GM12873 (cell line): Measurements from ENCODE around the gene CDH13.

ENCODE experiments used
- TF ChIP-seq, protein P1 (sequence below): IDR thresholded peaks from 2 replicates; pipeline ENCODE4 v1.5.1; 2012; ENCODE audit warnings: low read depth, mild to moderate bottlenecking, moderate library complexity, low read length, control low read depth; ENCODE audit not compliant: insufficient read depth; ENCODE audit errors: missing control alignments

The CDH13 gene

DNA sequence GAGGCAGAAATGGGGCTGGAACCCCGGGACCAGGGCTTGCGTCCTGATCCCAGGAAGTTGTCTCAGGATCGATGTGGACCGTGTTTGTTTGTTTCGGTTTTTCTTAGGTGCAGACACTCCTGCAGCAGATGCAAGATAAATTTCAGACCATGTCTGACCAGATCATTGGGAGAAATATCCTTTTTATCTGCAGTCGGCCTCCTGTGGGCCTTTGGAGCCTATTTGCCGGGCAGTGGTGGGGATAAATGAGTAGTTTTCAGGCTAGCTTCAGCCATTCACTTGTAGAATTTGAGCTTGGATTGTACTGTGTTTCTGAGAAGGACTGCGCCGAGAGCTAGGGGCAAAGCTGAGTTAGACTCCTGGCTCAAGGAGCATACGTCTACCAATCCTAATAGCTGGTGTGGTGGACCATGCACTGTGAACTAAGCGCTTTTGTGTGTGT lies 1181.8 kb downstream of the CDH13 start:
- TF ChIP-seq, protein P1, sequence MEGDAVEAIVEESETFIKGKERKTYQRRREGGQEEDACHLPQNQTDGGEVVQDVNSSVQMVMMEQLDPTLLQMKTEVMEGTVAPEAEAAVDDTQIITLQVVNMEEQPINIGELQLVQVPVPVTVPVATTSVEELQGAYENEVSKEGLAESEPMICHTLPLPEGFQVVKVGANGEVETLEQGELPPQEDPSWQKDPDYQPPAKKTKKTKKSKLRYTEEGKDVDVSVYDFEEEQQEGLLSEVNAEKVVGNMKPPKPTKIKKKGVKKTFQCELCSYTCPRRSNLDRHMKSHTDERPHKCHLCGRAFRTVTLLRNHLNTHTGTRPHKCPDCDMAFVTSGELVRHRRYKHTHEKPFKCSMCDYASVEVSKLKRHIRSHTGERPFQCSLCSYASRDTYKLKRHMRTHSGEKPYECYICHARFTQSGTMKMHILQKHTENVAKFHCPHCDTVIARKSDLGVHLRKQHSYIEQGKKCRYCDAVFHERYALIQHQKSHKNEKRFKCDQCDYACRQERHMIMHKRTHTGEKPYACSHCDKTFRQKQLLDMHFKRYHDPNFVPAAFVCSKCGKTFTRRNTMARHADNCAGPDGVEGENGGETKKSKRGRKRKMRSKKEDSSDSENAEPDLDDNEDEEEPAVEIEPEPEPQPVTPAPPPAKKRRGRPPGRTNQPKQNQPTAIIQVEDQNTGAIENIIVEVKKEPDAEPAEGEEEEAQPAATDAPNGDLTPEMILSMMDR = no peak

DNA sequence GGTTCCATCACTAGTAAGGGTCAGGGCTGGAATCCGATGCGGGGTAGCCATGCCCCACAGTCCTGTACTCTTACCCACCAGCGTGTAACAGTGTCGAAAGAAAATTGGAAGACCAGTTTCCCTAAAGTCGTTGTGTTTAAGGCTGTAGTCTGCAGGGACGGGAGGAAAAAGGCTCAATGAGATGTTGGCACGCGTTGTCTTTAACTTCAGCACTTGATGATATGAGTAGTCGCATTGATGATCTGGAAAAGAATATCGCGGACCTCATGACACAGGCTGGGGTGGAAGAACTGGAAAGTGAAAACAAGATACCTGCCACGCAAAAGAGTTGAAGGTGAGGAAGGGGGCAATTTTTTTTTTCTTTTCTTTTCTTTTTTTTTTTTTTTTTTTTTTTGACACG lies 1182.3 kb downstream of the CDH13 start:
- TF ChIP-seq, protein P1 = no peak

DNA sequence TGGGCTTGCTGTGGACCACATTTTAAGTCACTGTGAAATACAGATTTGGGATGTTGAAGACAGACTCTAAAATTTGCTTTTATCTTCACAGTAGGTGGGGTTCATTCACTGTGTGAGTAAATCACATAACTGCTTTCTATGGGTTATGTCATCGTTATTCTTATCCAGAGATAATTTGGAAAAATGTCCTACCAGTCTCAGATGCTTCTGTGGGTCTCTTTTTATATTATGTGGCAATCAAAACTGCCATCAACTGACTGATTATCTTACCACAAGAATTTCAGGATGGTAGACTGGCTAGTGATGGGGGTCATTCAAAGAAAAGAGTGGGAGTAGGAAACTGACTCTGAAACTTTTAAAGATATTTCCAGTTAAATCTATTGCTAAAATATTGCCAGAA lies 1184.1 kb downstream of the CDH13 start:
- TF ChIP-seq, protein P1 = no peak

DNA sequence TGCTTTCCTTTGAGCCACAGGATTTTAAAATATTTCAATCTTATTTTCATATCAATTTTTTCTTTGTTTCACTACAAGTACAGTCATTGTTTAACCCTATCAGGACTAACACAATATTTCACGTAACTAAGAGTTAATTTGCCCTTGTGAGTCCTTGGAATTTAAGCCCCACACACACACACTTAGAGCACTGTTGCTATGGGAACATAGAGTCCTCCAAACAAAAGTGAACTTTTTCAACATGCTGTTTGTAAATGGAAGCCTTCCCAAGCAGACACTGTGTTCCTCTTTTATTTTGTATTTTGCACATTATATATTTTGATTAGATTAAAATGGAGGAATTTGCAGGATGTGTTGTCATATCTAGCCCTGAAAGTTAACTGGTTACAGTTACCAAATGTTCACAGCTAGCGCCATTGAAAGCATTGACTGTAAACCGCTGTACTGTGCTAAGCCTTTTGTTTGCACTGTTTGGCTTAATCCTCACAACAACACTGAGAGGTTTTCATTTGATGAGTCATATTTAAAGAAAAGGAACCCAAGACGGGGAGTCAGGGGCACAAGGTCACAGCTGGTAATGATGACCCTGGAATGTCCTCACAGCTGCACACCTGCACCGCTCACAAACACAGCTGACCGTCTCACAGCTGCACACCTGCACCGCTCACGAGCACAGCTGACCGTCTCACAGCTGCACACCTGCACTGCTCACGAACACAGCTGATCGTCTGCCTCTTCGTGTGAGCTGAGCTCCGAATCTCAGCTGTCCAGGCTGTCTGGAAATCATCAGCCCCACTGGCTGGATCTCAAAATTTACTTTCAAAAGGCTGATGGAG lies 1187.3 kb downstream of the CDH13 start:
- TF ChIP-seq, protein P1 = no peak

DNA sequence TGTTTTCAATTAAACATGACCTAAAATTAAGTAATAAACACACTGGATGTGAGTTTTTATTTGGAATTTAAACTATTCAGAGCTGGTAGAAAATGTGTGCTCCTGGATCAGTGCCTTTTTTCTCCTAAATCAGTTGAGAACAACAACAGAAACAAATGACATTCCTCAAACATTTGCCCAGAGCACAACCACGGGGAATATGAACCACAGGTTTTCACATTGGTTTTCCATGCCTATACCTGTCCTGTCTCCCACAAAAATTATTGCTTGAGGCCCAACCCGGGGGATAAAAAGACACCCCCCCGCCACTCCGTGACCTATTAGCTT lies 1187.9 kb downstream of the CDH13 start:
- TF ChIP-seq, protein P1 = no peak

DNA sequence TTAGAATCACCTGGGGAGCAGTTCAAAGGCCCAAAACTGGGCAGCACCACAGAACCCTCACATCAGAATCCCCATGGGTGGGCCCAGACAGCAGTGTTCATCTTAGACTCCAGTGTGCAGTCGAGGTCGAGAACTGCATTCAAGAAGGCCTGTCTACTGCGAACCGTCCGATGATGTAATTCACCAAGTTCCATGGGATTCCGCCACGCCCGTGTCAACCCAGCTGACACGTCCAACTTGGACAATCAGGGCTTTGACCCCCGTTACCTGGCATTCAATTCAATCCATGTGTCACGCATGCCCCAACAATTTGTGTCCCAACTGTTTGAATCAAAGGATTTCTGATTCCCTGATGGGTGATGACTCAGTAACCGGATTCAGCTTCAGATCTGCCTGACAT lies 1190.3 kb downstream of the CDH13 start:
- TF ChIP-seq, protein P1 = no peak

DNA sequence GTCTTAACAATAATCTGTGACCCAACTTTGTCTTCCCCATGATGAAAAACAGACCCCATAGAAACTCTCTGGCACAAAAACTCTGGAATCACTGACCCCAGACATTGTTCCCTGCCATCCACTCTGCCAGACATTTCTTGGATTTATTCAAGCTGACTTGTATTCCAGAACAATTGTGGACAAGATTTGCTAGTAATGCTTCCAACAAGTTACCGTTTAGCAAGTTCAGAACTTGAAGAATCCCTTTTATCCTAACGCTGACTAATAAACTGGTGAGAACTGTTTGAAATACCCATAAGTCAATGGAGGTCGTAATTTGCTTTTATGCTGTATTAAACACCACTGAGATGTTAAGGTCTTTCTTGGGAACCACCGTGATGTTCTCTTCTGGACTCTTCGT lies 1191.5 kb downstream of the CDH13 start:
- TF ChIP-seq, protein P1 = no peak
